Measurements from ENCODE around the gene MAP4K2.
A peak's percentile ranks its signal among the peaks of the same experiment; 100 is the strongest.

The MAP4K2 gene

GRCh38 chr11:64753019-64753379 is 50.0 kb downstream of the MAP4K2 start:
- peak; percentile 18 for ATAC-seq
- no peak overlapping the region for H3K4me3 Mint-ChIP-seq
- peaks cover 38% of the 10 kb centered on the region for H3K4me1 Mint-ChIP-seq
- H3K36me3 Mint-ChIP-seq, result peaks cover 36% of the 10 kb centered on the region
- no peaks in the 10 kb centered on the region for H3K9me3 Mint-ChIP-seq
- H3K27ac Mint-ChIP-seq, result peak overlapping the region; percentile 21
- H3K27me3 Mint-ChIP-seq, result no peaks in the 10 kb centered on the region

- Mint-ChIP-seq H3K4me3 (no peak overlapping the region), H3K27me3 (no peaks in the 10 kb centered on the region), H3K36me3 (peaks cover 37% of the 10 kb centered on the region), H3K27ac (peak overlapping the region; percentile 21), H3K9me3 (no peaks in the 10 kb centered on the region), H3K4me1 (peaks cover 42% of the 10 kb centered on the region)
- ATAC-seq, result no peak
Measured at GRCh38 chr11:64752175-64752970, 50.6 kb downstream of the MAP4K2 start.

- H3K36me3 Mint-ChIP-seq, result peaks cover 37% of the 10 kb centered on the region
- H3K27ac Mint-ChIP-seq, result no peak overlapping the region
Measured at GRCh38 chr11:64751580-64751979, 51.4 kb downstream of the MAP4K2 start.

GRCh38 chr11:64751136-64751535 is 51.9 kb downstream of the MAP4K2 start:
- H3K4me3 Mint-ChIP-seq, result no peak overlapping the region
- peaks cover 37% of the 10 kb centered on the region for H3K36me3 Mint-ChIP-seq
- no peak for ATAC-seq
- no peaks in the 10 kb centered on the region for H3K27me3 Mint-ChIP-seq
- peaks cover 47% of the 10 kb centered on the region for H3K4me1 Mint-ChIP-seq
- H3K9me3 Mint-ChIP-seq, result no peaks in the 10 kb centered on the region
- peak overlapping the region; percentile 38 for H3K27ac Mint-ChIP-seq

More at GRCh38 chr11:64751580-64751979, 51.4 kb downstream of the MAP4K2 start:
- Mint-ChIP-seq H3K4me1 (peaks cover 42% of the 10 kb centered on the region), H3K9me3 (no peaks in the 10 kb centered on the region), H3K4me3 (no peak overlapping the region), H3K27me3 (no peaks in the 10 kb centered on the region)
- no peak for ATAC-seq

- H3K9me3 Mint-ChIP-seq, result no peaks in the 10 kb centered on the region
- H3K4me1 Mint-ChIP-seq, result peaks cover 51% of the 10 kb centered on the region
- no peak for ATAC-seq
- H3K36me3 Mint-ChIP-seq, result peaks cover 37% of the 10 kb centered on the region
- peak overlapping the region; percentile 38 for H3K27ac Mint-ChIP-seq
- H3K4me3 Mint-ChIP-seq, result no peak overlapping the region
- H3K27me3 Mint-ChIP-seq, result no peaks in the 10 kb centered on the region
Measured at GRCh38 chr11:64750361-64751054, 52.5 kb downstream of the MAP4K2 start.

GRCh38 chr11:64747961-64748665 is 54.9 kb downstream of the MAP4K2 start:
- peaks cover 31% of the 10 kb centered on the region for H3K36me3 Mint-ChIP-seq
- ATAC-seq, result no peak
- no peaks in the 10 kb centered on the region for H3K9me3 Mint-ChIP-seq
- peaks cover 61% of the 10 kb centered on the region for H3K4me1 Mint-ChIP-seq
- peak overlapping the region; percentile 48 for H3K27ac Mint-ChIP-seq
- H3K27me3 Mint-ChIP-seq, result no peaks in the 10 kb centered on the region
- peak overlapping the region; percentile 18 for H3K4me3 Mint-ChIP-seq

GRCh38 chr11:64746486-64746885 is 56.5 kb downstream of the MAP4K2 start:
- ATAC-seq, result no peak
- Mint-ChIP-seq H3K9me3 (no peaks in the 10 kb centered on the region), H3K27me3 (no peaks in the 10 kb centered on the region), H3K4me1 (peaks cover 61% of the 10 kb centered on the region), H3K27ac (peak overlapping the region; percentile 94), H3K4me3 (peak overlapping the region; percentile 86), H3K36me3 (peaks cover 17% of the 10 kb centered on the region)

- Mint-ChIP-seq H3K27ac (peak overlapping the region; percentile 94), H3K27me3 (no peaks in the 10 kb centered on the region), H3K9me3 (no peaks in the 10 kb centered on the region), H3K36me3 (peaks cover 16% of the 10 kb centered on the region), H3K4me1 (peaks cover 62% of the 10 kb centered on the region), H3K4me3 (peak overlapping the region; percentile 86)
- ATAC-seq, result peak; percentile 64
Measured at GRCh38 chr11:64745521-64746328, 57.3 kb downstream of the MAP4K2 start.

GRCh38 chr11:64745189-64745520 is 57.9 kb downstream of the MAP4K2 start:
- ATAC-seq, result peak; percentile 72
- Mint-ChIP-seq H3K4me3 (peak overlapping the region; percentile 86), H3K4me1 (peaks cover 57% of the 10 kb centered on the region), H3K27me3 (no peaks in the 10 kb centered on the region), H3K27ac (peak overlapping the region; percentile 94), H3K36me3 (peaks cover 15% of the 10 kb centered on the region), H3K9me3 (no peaks in the 10 kb centered on the region)

GRCh38 chr11:64744544-64745188 is 58.3 kb downstream of the MAP4K2 start:
- peaks cover 15% of the 10 kb centered on the region for H3K36me3 Mint-ChIP-seq
- peak; percentile 5 for ATAC-seq
- H3K27ac Mint-ChIP-seq, result peak overlapping the region; percentile 94
- no peaks in the 10 kb centered on the region for H3K9me3 Mint-ChIP-seq
- no peaks in the 10 kb centered on the region for H3K27me3 Mint-ChIP-seq
- peak overlapping the region; percentile 86 for H3K4me3 Mint-ChIP-seq
- peaks cover 52% of the 10 kb centered on the region for H3K4me1 Mint-ChIP-seq

- Mint-ChIP-seq H3K9me3 (no peaks in the 10 kb centered on the region), H3K27me3 (no peaks in the 10 kb centered on the region), H3K27ac (peak within 1 kb of the TSS; percentile 94), H3K4me1 (peaks cover 48% of the 10 kb centered on the region), H3K4me3 (peak within 1 kb of the TSS; percentile 86), H3K36me3 (peaks cover 22% of the 10 kb centered on the region)
- peak; percentile 70 for ATAC-seq
Measured at GRCh38 chr11:64743591-64744543, 59.1 kb downstream of the MAP4K2 start, which contains the start of gene RASGRP2. RASGRP2 (minus strand) TSS chr11:64744142; CDS start chr11:64742866, 1,276 bp downstream.

GRCh38 chr11:64742889-64743590 is 60.0 kb downstream of the MAP4K2 start:
- Mint-ChIP-seq H3K4me3 (peak overlapping the region; percentile 84), H3K4me1 (peaks cover 42% of the 10 kb centered on the region), H3K36me3 (peaks cover 18% of the 10 kb centered on the region), H3K27ac (peak overlapping the region; percentile 84), H3K27me3 (no peaks in the 10 kb centered on the region), H3K9me3 (no peaks in the 10 kb centered on the region)
- ATAC-seq, result peak; percentile 28
